GM19043 (cell line): ENCODE results near the gene PDE5A.
A peak's percentile ranks its signal among the peaks of the same experiment; 100 is the strongest.
"Not testable (repeated sequence)": the region's sequence is repeated elsewhere in the genome, so short reads cannot be mapped to it uniquely, and the experiment has no call there.

ENCODE experiments used
- ATAC-seq: cut with Tn5 transposase; IDR thresholded peaks from one replicate; pipeline ENCODE4 v1.9.1; 2021; ENCODE audit warnings: low read depth; ENCODE audit not compliant: unreplicated experiment

Gene PDE5A

GRCh38 chr4:119478446-119479179 lies 150.0 kb downstream of the PDE5A start:
- no peak for ATAC-seq

- no peak for ATAC-seq
Observed at GRCh38 chr4:119477412-119478053, 151.1 kb downstream of the PDE5A start.

GRCh38 chr4:119471259-119471658 lies 157.3 kb downstream of the PDE5A start:
- ATAC-seq: peak; percentile 46

GRCh38 chr4:119470737-119471063 lies 157.9 kb downstream of the PDE5A start:
- ATAC-seq: peak; percentile 50

GRCh38 chr4:119470021-119470736 lies 158.4 kb downstream of the PDE5A start:
- ATAC-seq: peak; percentile 57

- not testable (repeated sequence) for ATAC-seq
Observed at GRCh38 chr4:119469039-119469438, 159.6 kb downstream of the PDE5A start.

- not testable (repeated sequence) for ATAC-seq
Observed at GRCh38 chr4:119462733-119463132, 165.9 kb downstream of the PDE5A start.

- not testable (repeated sequence) for ATAC-seq
Observed at GRCh38 chr4:119455734-119456133, 172.9 kb downstream of the PDE5A start.

- ATAC-seq: peak; percentile 100
Observed at GRCh38 chr4:119454491-119455270, 173.9 kb downstream of the PDE5A start.

- ATAC-seq: peak; percentile 3
Observed at GRCh38 chr4:119454151-119454490, 174.5 kb downstream of the PDE5A start.

GRCh38 chr4:119453286-119453685 lies 175.3 kb downstream of the PDE5A start:
- not testable (repeated sequence) for ATAC-seq

GRCh38 chr4:119449851-119450250 lies 178.8 kb downstream of the PDE5A start:
- not testable (repeated sequence) for ATAC-seq
